Suppressor macrophage (primary cell): ENCODE data around the gene AGMAT.

ENCODE experiments used
- DNase-seq, 4 experiments: peaks; one replicate each; pipeline ENCODE4 v3.0.0-alpha.2; 2020 to 2022

AGMAT gene

DNA sequence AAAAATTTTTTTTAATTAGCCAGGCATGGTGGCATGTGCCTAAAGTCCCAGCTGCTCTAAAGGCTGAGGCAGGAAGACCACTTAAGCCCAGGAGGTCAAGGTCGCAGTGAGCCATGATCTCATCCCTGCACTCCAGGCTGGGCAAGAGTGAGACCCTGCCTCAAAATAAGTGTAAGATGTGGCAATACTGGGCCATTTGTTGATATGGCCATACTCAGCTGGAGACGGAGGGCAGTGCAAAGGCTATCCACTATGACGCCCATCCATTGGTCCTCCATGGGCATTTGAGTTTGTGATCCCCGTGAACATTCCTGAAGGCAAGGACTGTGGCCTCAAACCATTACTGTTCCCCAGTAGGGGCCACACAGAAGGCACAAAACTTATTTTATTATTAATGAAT, 62.3 kb downstream of the AGMAT start:
- DNase-seq, result no peak
